ENCODE measurements around the gene RABGAP1.

Gene RABGAP1

GRCh38 chr9:123059472-123060220 lies 118.8 kb downstream of the RABGAP1 start:
- no peak for TF ChIP-seq CTCF (IDR thresholded peaks at IDR 0.05; ENCODE audit: extremely low read depth, insufficient read depth, missing control alignments)
- no peak for DNase-seq (ENCODE audit: low spot score)
- in situ Hi-C loops (cut with MboI; ENCODE audit: low pct_unique_long_range_greater_than_20kb, low sequenced_read_pairs, unreplicated experiment), result no loop called here

GRCh38 chr9:123061216-123061615 lies 120.4 kb downstream of the RABGAP1 start:
- no peak for TF ChIP-seq CTCF (IDR thresholded peaks at IDR 0.05; ENCODE audit: extremely low read depth, insufficient read depth, missing control alignments)
- in situ Hi-C loops (cut with MboI; ENCODE audit: low pct_unique_long_range_greater_than_20kb, low sequenced_read_pairs, unreplicated experiment), result no loop called here
- no peak for DNase-seq (ENCODE audit: low spot score)

- in situ Hi-C loops (cut with MboI; ENCODE audit: low pct_unique_long_range_greater_than_20kb, low sequenced_read_pairs, unreplicated experiment), result no loop called here
- DNase-seq (ENCODE audit: low spot score), result no peak
- no peak for TF ChIP-seq CTCF (IDR thresholded peaks at IDR 0.05; ENCODE audit: extremely low read depth, insufficient read depth, missing control alignments)
These were observed 121.7 kb downstream of the RABGAP1 start for GRCh38 chr9:123062351-123063176.

GRCh38 chr9:123063177-123063598 lies 122.4 kb downstream of the RABGAP1 start:
- no peak for TF ChIP-seq CTCF (IDR thresholded peaks at IDR 0.05; ENCODE audit: extremely low read depth, insufficient read depth, missing control alignments)
- DNase-seq (ENCODE audit: low spot score), result no peak

GRCh38 chr9:123063896-123064295 lies 123.1 kb downstream of the RABGAP1 start:
- TF ChIP-seq CTCF (IDR thresholded peaks at IDR 0.05; ENCODE audit: extremely low read depth, insufficient read depth, missing control alignments), result no peak
- in situ Hi-C loops (cut with MboI; ENCODE audit: low pct_unique_long_range_greater_than_20kb, low sequenced_read_pairs, unreplicated experiment), result no loop called here
- no peak for DNase-seq (ENCODE audit: low spot score)

More at GRCh38 chr9:123063177-123063598, 122.4 kb downstream of the RABGAP1 start:
- in situ Hi-C loops (cut with MboI; ENCODE audit: low pct_unique_long_range_greater_than_20kb, low sequenced_read_pairs, unreplicated experiment), result no loop called here

- no peak for TF ChIP-seq CTCF (IDR thresholded peaks at IDR 0.05; ENCODE audit: extremely low read depth, insufficient read depth, missing control alignments)
- in situ Hi-C loops (cut with MboI; ENCODE audit: low pct_unique_long_range_greater_than_20kb, low sequenced_read_pairs, unreplicated experiment), result no loop called here
- no peak for DNase-seq (ENCODE audit: low spot score)
These were observed 123.9 kb downstream of the RABGAP1 start for GRCh38 chr9:123064716-123065115.

Data from GM13977 (cell line).